ENCODE results near the gene CRTC1. TPM values are rescaled to one million over a fixed set of nuclear protein-coding genes. Genes with fewer than 3 reads are reported as not detected.

The CRTC1 gene
- total and polyA plus RNA-seq, 9 of the 15 experiments (the other 6 are each of a cell fraction or from before 2014, with no cell fraction given): 0.25 to 3.8 (median 1.2) TPM; not detected in 2

- TF ChIP-seq ELK1 (CRISPR knock-in tag; IDR thresholded peaks at IDR 0.05) (no peak), ILF3 (IDR thresholded peaks at IDR 0.05; ENCODE audit: borderline replicate concordance) (no peak)
Observed at GRCh38 chr19:18782559-18783225, 99.2 kb downstream of the CRTC1 start (continued).

- Histone ChIP-seq H2AFZ (ENCODE audit: low read depth, low read length) (no peak overlapping the region), H3K36me3 (ENCODE audit: control insufficient read depth, insufficient read depth, low read length) (no peaks in the 10 kb centered on the region), H4K20me1 (replicated peaks; ENCODE audit: control insufficient read depth, insufficient read depth, low read length) (peaks cover 15% of the 10 kb centered on the region; the same call in 1 of the 2 replicates), H3K9me3 (replicated peaks; ENCODE audit: control insufficient read depth, insufficient read depth, low read depth, low read length) (no peaks in the 10 kb centered on the region), H3K9me1 (ENCODE audit: control insufficient read depth, insufficient read depth, low read length) (no peaks in the 10 kb centered on the region), H3K27ac (ENCODE audit: extremely low read depth, low read depth, low read length) (no peak overlapping the region), H3K4me1 (replicated peaks in 1 of 2; ENCODE audit: control insufficient read depth in 2 of 2, insufficient read depth in 2 of 2, low read length in 2 of 2) (peaks cover 8 to 74% of the 10 kb centered on the region in 2 experiments; a peak in 3 of 5 replicates), H3K27me3 (ENCODE audit: control insufficient read depth in 2 of 2, insufficient read depth in 2 of 2, low read length in 2 of 2) (peaks cover 15 to 58% of the 10 kb centered on the region in 2 experiments; a peak in 4 of 5 replicates), H3K9ac (ENCODE audit: insufficient read depth in 1 of 2, low read depth in 2 of 2, low read length in 2 of 2) (peak overlapping the region in 1 of 2 experiments; percentile 7; a peak in 2 of 4 replicates), H3K79me2 (ENCODE audit: control insufficient read depth, insufficient read depth, low read length) (no peaks in the 10 kb centered on the region), H3K4me3 (no peak overlapping the region), H3K4me2 (ENCODE audit: insufficient read depth, low read length) (no peak overlapping the region)
- CTCF ChIA-PET (ENCODE audit: low intra/inter-chr PET ratio): no interaction called here
- POLR2A ChIA-PET: interaction anchor here (1.0 kb wide), 1 partner anchor 48 kb away, joined by 3 read pairs; the partner anchor contains the start of gene UPF1
- no peak for DNase-seq (ENCODE audit: extremely low read depth in 1 of 4, low spot score in 3 of 4)
- FAIRE-seq: no peak
- 21% methylated on average over 18 of the region's 19 CpGs for WGBS (ENCODE audit: insufficient coverage, low coverage, missing lambda C conversion rate)
- ATAC-seq: no peak
- intact Hi-C loops (cut with micrococcal nuclease) (no loop called here), in situ Hi-C loops (cut with MboI) (no loop called here)
- no TSS peak for BruUV-seq (replicated peaks)
- TF ChIP-seq ARHGAP35 (IDR thresholded peaks at IDR 0.05; ENCODE audit: partially characterized antibody) (no peak), HIVEP1 (CRISPR knock-in tag; IDR thresholded peaks at IDR 0.05) (no peak), ZSCAN32 (CRISPR knock-in tag; IDR thresholded peaks at IDR 0.05) (no peak), HDAC3 (IDR thresholded peaks at IDR 0.05; ENCODE audit: borderline replicate concordance, partially characterized antibody) (no peak), NBN (IDR thresholded peaks at IDR 0.05; ENCODE audit: low read depth) (no peak), NCOA6 (IDR thresholded peaks at IDR 0.05) (no peak), MTA3 (IDR thresholded peaks at IDR 0.05; ENCODE audit: borderline replicate concordance) (no peak), ZBTB1 (CRISPR knock-in tag; IDR thresholded peaks at IDR 0.05; ENCODE audit: borderline replicate concordance, low read depth) (no peak), PREB (CRISPR knock-in tag; IDR thresholded peaks at IDR 0.05) (no peak), FOXJ2 (tag; IDR thresholded peaks at IDR 0.05) (no peak), MTA2 (IDR thresholded peaks at IDR 0.05; ENCODE audit: low read depth) (no peak), ZNF134 (CRISPR knock-in tag; conservative IDR thresholded peaks at IDR 0.05) (no peak)
Observed at GRCh38 chr19:18783958-18784785, 100.7 kb downstream of the CRTC1 start.

All from K562 (cell line).